ENCODE results near the gene EZH1. TPM values are rescaled to one million over a fixed set of nuclear protein-coding genes. Genes with fewer than 3 reads are reported as not detected.

Gene EZH1
- 21.0 and 33.8 TPM in 2 replicates for total RNA-seq (2014; rRNA removed; shearing (Covaris generic))
- polyA plus RNA-seq (2014; cell fraction: nucleus; rRNA removed) = 67.3 and 72.4 TPM in 2 replicates

DNA sequence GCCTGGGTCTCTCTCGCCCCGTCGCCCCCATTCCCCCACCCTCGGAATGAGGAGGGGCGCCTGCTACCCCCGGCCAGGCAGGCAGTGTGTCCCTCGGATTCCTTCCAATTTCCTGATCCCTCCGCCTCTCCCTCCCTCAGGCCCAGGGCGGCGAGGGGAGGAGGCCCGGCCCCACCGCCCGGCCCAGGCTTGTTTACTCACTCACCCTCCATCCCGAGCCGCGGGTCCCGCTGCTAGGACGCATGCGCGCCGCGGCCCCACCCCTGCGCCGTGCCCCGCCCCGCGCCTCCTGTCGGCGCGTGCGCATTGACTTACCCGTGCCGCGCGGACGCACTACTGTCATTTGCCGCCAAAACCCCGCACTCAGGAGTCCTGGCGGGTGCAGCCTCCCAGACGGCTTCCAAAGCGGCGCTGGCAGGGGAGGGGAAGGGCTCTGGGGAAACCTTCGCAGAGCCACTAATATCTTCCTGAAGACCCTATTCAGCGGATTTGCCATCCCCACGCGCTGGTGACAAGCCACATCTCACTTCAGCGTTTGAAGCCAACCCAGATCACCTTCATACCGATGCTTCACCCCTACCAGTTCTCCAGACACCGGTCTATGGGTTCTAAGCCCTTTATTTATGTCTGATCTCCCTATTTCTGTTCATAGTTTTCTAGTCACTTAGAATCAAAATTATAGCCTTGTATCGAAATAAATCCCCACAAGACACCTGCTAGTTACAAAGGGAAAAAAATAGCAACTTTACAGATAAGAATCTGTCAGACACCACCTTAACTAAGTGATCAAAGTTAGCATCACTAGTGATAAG lies at the start of gene EZH1:
Gene EZH1, minus strand, starts transcription at position 235 of the 812 bp plus-strand sequence. CDS start 16,099 bp downstream, outside the sequence.
- peak; percentile 88 for DNase-seq (ENCODE audit: extremely low read depth, low read depth)

DNA sequence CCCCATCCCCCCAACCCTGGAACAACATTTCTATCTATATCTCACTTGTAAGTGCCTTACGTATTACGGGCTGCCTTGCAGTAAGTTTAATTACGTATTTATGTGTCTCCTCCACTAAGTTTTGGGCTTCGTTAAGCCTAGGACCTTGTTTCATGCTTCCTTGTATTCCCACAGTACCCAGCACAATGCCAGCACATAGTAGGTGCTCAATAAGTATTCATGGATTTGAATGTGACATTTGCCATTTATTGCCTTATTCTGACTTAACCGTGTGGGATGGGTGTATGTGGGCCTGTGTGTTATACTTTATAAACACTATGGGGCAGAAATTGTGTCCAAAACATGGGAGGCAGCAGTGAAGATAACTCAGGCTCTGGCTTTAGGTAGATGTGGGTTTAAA lies 47.7 kb upstream of the EZH1 start:
- DNase-seq (ENCODE audit: extremely low read depth, low read depth) = no peak

DNA sequence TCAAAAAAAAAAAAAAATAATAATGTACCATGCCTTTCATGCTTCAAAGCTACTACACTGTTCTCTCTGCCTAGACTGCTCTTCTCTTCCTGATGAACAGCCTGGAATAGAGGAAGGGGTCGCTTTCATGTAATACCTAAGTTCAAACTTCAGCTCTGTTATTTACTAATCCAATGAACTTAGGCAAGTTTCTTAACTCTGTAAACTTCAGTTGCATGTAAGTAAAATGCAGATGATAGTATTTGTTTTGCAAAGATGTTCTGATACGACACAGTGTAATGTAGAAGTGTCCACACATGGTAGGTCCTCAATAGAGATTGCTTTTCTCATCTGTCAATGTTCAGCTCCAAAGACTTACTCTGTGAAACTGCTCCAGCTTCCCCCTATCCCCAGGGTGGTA lies 47.1 kb upstream of the EZH1 start:
- no peak for DNase-seq (ENCODE audit: extremely low read depth, low read depth)

DNA sequence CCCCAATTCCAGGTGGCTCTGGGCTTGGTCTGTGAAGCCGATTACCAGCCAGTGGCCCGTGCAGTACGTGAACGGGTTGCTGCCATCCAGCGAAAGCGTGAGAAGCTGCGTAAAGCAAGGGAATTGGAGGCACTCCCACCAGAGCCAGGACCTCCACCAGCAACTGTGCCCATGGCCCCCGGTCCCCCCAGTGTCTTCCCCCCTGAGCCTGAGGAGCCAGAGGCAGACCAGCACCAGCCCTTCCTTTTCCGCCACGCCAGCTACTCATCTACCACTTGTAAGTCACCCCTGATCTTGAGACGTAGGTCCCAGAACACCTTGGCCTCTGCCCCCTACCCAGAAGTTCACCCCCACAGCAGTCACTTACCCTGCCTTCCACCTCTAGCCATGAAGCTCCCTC lies 42.4 kb upstream of the EZH1 start:
- DNase-seq (ENCODE audit: extremely low read depth, low read depth) = no peak

DNA sequence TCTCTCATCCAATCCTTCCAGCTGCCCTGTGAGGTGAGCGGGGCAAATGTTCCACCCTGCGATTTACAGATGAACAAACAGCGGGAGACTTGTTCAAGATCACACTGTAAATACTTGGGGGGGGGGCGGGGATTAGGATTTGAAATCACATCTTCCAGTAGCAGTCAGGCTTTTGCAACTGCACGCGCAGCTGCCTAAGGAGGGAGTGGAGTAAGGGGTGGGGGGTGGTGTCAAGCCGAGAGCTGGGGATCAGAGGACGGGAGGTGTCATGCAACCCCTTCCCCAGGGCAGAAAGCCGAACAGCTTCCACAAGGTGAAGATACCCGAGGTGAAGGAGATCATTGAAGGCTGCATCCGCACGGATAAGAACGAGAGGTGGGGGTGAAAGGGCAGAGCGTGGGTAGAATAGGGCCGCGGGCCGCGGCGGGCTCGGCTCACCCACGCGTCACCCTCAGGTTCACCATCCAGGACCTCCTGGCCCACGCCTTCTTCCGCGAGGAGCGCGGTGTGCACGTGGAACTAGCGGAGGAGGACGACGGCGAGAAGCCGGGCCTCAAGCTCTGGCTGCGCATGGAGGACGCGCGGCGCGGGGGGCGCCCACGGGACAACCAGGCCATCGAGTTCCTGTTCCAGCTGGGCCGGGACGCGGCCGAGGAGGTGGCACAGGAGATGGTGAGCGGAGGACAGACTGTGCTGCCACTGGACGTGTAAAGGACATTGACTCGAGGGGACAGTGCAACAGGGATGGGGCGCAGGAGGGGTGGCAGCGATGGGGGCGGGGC lies 40.2 kb upstream of the EZH1 start:
- no peak for DNase-seq (ENCODE audit: extremely low read depth, low read depth)

DNA sequence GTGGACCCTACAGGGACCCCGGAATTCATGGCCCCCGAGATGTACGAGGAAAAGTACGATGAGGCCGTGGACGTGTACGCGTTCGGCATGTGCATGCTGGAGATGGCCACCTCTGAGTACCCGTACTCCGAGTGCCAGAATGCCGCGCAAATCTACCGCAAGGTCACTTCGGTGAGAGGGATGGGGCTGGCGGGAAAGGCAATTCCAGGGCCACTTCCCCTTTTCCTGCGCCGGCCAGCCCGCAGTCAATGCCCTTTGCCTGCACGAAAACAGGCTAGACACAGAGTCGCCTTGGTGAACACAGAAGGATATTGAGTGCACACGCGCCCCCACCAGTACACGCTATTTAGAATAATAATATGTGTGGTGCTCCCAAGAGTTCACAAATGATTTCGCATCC lies 39.6 kb upstream of the EZH1 start:
- no peak for DNase-seq (ENCODE audit: extremely low read depth, low read depth)

DNA sequence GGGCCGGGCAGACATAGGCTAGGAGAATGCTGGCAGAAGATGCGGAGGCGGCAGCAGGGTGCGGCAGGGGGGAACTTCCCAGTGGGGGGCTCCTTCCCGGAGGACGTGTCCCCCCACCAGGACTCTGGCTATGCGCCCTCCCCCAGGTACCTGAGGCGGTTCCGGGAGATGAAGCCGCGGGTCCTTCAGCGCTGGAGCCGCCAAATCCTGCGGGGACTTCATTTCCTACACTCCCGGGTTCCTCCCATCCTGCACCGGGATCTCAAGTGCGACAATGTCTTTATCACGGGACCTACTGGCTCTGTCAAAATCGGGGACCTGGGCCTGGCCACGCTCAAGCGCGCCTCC lies 38.9 kb upstream of the EZH1 start:
- DNase-seq (ENCODE audit: extremely low read depth, low read depth) = no peak

DNA sequence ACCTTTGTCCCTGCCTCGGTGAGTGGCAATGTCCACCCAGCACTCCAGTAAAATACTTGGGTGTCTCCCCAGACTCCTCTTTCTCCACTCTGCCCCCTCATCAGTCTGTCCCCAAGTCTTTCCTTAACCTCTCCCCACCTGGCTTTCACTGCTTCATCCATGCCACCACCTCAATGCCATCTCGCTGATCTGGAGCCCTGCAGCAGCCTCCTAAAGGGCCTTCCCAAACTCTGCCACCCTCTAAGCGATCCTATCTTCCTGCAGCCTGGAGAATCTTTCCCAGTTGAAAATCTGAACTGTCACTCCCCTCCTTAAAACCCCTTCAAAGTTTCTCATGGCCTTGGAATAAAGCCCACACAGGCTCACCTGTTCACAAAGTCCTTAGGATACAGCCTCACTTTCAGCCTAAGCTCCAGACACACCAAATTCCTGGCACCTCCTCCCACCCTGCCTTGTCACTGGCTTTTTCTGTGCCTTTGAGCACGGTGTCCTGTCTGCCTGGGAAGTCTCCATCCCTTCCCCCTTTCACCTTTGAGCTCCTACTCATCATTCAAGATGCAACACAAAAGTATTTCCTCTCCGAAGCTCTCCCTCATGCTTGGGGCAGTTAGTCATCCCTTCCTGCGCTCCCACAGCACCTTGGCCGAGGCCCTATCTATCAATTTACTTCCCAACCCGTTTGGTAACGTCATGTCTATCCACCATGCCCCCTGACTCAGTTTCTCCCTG lies 38.4 kb upstream of the EZH1 start:
- DNase-seq (ENCODE audit: extremely low read depth, low read depth) = no peak

DNA sequence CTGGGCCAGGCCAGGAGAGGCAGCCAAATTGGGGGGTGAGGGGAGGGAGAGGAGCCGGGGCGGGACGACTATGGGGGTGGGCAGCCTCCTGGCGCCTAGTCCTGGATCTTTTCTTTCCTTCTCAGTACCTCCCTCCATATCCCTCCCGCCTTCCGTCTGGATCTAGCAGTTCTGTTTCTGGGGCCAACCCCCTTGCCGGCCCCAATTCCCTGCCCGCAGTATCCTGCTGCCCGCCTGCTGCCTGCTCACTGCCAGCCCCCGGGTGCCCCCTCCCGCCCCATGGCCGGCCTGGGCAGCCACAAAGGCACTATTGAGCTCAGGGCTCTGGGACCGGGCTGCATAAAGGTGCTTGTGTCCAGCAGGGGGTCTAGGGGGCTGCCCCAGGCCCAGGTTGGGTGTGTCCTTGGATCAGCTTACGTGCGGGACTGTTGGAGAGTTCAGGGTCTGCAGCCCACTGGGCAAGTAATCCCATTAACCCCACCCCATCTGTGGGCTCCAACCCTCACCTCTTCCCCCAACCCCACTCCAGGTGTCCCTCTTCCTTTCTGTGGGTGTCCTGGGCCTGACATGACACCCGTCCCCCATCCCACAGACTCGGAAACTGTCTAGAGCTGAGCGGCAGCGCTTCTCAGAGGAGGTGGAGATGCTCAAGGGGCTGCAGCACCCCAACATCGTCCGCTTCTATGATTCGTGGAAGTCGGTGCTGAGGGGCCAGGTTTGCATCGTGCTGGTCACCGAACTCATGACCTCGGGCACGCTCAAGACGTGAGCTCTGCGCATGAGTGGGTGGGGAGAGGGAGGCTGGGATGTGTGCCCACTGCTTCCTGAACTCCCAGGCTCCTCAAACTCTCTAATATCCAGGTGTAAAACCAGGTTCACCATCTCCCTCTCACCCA lies 37.6 kb upstream of the EZH1 start:
- no peak for DNase-seq (ENCODE audit: extremely low read depth, low read depth)

DNA sequence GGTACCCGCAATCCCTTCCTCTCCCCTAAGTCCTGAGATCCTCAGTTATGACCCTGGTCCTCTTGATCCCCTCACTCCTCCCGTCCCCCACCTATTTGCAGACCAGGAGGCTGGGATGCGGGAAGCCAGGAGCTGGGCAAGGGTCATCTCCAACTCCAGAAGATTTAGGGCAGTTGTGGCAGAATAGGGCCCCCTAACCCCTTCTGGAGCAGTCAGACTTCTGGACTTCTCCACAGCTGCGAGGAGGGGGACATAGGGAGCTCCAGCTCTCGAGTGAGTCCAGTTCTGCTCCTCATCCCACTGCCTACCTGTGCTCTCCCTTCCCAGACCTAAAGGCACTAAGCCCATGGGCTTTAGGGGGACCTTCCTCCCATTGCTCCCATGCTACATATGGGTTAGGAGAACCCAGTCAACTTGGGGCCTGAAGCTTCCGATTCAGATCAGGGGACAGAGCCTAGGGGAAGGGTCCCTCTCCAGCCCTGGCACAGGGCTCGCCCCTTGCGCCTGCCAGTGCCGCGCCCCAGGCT lies 36.9 kb upstream of the EZH1 start:
- no peak for DNase-seq (ENCODE audit: extremely low read depth, low read depth)

DNA sequence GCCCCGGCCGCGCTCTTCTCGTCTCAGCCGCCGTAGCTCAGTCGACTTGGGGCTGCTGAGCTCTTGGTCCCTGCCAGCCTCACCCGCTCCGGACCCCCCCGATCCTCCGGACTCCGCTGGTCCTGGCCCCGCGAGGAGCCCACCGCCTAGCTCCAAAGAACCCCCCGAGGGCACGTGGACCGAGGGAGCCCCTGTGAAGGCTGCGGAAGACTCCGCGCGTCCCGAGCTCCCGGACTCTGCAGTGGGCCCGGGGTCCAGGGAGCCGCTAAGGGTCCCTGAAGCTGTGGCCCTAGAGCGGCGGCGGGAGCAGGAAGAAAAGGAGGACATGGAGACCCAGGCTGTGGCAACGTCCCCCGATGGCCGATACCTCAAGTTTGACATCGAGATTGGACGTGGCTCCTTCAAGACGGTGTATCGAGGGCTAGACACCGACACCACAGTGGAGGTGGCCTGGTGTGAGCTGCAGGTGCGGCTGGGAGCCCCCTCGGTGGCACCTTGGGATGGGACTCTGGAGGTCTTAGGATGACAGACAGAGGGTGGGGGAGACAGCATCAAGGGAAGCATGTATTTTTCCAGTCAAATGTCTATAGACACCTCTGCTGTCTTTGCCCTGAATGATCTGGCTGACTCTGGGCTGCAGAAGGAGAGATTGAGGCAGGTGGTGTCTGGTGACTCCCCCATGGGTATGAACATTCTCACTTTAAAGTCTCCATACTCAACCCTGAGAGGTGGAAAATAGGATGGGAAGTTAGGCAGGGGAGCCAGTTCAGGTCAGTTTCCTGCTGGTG lies 36.2 kb upstream of the EZH1 start:
- DNase-seq (ENCODE audit: extremely low read depth, low read depth) = no peak

DNA sequence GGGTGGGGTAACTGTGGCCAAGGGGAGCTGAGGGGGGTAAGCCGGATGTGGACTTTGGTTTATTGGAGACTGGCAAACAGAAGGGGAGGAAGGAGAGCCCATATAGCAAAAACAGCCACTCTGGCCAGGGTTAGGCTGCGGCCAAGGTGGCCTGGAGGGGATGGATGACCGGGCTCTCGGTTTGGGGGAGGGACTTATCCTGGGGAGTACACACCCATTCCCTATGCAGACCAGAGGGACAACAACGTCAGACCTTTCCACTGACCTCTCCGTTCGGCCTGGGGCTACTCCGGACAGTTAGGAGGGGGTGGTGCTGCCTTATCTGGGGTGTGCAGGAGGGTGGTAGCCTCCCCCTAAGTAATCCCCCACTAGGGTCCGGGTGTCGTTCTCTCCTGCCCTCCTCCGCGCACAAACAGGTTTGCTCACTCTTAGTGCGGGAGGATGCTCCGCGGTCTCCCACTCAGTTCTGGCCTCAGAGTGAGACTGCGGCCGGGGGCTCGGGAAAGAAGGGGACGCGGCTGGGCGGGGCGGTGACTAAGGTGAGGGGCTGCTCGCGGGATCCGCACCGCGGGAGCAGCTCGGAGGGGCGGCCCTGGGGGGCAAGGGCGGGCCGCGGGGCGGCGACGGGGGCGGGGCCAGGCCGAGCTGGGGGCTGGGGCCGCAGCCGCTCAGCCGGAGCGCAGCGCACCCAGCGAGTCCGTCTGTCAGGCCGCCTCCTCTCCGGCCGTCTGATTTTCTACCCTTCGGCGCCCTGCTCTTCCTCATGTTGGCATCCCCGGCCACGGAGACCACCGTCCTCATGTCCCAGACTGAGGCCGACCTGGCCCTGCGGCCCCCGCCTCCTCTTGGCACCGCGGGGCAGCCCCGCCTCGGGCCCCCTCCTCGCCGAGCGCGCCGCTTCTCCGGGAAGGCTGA lies 35.4 kb upstream of the EZH1 start, which contains the start of gene WNK4:
Gene WNK4, plus strand, starts transcription at position 675 of the 915 bp plus-strand sequence. Its CDS starts 89 bp downstream, at position 764.
- DNase-seq (ENCODE audit: extremely low read depth, low read depth) = no peak

DNA sequence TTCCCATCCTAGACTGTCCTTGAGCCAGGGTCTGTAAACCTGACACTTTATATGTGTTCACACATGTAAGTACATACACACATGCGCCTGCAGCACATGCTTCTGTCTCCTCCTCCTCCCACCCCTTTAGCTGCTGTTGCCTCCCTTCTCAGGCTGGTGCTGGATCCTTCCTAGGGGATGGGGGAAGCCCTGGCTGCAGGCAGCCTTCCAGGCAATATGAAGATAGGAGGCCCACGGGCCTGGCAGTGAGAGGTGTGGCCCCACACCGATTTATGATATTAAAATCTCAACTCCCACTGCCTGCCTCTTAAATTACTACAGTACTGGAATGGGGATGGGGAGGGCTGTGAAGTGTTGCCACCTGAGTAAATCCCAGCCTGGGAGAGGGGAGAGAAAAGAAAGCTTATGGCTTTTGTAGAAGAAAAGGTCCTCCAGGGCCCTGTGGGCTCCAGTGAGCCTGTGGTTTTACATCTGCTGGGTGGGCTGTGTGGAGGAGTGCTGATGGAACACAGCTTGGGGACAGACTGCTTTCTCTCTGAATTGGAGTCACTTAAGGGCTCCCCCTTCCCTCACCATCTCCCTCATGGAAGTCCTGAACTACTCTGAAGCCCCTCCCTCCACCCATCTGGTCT lies 34.6 kb upstream of the EZH1 start:
- DNase-seq (ENCODE audit: extremely low read depth, low read depth) = no peak

DNA sequence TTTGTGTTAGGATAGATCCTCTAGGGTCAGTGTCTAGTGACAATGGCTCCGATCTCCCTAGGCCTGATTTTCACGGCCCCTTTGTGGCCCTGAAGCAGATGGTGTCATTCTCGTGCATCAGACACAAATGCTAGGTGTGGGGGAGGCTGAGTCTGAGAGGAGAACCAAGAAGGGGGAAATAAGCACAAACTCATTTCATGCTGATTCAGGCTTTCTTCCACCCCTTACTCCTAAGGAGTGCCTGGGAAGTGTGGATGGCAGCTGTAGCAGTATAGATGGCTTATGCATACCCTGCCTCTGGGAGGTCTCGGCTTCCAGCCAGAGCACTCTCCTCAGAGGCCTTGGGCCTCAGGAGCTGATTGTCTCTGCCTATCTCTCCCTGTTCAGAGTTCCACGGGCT lies 33.7 kb upstream of the EZH1 start:
- DNase-seq (ENCODE audit: extremely low read depth, low read depth) = no peak

DNA sequence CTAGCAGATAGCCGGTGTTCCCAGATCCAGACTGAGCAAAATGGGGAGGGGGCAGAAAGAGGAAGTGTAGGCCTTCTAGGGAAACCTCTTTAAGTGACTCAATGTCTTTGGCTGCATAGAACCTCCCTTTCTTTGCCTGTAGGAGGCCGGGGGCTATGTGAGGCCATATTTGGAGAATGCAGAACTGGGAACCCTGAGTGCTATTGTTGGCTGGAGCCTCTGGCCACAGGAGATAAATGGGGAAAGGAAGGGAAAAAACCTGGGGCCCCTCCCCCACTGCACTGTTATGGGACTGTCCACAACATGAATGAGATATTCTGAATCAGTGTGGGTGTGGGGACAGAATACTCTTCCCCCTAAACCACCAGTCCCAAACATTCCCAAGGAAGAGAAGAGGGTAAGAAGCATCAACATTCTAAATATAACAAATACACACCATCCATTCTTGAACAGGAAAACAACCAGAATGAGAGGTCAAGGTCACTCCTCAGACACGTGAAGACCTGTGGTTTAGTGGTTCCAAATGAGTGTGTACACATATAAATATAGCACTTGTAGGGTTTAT lies 30.8 kb upstream of the EZH1 start:
- DNase-seq (ENCODE audit: extremely low read depth, low read depth) = no peak

DNA sequence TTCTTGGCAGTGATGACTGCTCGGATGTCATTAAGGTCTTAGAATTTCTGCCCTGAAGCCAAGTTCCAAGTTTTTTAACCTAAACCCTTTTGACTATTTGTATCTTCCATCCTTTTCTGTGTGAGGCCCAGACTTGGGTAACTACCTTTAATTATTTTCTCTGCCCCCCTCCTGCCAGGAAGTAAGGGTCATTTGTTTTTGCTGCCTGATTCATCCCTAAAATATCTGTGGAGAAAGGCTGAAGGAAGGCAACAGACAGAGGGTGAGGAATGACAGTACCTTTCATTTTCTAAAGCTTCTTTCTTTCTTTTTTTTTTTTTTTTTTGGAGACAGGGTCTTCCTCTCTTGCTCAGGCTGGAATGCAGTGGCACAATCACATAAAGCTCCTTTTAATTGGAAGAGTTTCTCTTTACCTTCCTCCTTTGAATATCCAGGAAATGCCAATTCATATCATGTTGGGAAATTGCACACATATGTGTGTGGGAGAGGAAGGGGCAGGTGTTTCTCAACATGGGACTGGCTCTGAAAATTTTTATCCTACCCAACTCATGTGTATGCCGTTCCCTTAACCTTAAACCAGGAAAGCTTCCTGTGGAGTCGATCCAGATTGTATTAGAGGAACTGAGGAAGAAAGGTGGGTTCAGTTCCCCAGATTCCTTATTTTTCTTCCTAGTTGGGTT lies 29.4 kb upstream of the EZH1 start:
- no peak for DNase-seq (ENCODE audit: extremely low read depth, low read depth)
